ENCODE results near the gene PDLIM4.

PDLIM4 gene

GRCh38 chr5:132220491-132220890 lies 37.0 kb upstream of the PDLIM4 start:
- TF ChIP-seq MYC (IDR thresholded peaks at IDR 0.05; ENCODE audit: low read depth, low read length) (no peak), POLR2A (IDR thresholded peaks at IDR 0.05; ENCODE audit: extremely low read depth, insufficient read length) (no peak)
- TF ChIP-seq, protein P1, sequence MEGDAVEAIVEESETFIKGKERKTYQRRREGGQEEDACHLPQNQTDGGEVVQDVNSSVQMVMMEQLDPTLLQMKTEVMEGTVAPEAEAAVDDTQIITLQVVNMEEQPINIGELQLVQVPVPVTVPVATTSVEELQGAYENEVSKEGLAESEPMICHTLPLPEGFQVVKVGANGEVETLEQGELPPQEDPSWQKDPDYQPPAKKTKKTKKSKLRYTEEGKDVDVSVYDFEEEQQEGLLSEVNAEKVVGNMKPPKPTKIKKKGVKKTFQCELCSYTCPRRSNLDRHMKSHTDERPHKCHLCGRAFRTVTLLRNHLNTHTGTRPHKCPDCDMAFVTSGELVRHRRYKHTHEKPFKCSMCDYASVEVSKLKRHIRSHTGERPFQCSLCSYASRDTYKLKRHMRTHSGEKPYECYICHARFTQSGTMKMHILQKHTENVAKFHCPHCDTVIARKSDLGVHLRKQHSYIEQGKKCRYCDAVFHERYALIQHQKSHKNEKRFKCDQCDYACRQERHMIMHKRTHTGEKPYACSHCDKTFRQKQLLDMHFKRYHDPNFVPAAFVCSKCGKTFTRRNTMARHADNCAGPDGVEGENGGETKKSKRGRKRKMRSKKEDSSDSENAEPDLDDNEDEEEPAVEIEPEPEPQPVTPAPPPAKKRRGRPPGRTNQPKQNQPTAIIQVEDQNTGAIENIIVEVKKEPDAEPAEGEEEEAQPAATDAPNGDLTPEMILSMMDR (IDR thresholded peaks at IDR 0.05; ENCODE audit: low read depth, low read length): no peak
- TF ChIP-seq, protein P2, sequence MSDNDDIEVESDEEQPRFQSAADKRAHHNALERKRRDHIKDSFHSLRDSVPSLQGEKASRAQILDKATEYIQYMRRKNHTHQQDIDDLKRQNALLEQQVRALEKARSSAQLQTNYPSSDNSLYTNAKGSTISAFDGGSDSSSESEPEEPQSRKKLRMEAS (IDR thresholded peaks at IDR 0.05; ENCODE audit: low read depth, low read length): no peak
- no peak overlapping the region for H3K4me3 ChIP-seq (ENCODE audit: low read depth, low read length)
- DNase-seq (ENCODE audit: low read depth): no peak

DNA sequence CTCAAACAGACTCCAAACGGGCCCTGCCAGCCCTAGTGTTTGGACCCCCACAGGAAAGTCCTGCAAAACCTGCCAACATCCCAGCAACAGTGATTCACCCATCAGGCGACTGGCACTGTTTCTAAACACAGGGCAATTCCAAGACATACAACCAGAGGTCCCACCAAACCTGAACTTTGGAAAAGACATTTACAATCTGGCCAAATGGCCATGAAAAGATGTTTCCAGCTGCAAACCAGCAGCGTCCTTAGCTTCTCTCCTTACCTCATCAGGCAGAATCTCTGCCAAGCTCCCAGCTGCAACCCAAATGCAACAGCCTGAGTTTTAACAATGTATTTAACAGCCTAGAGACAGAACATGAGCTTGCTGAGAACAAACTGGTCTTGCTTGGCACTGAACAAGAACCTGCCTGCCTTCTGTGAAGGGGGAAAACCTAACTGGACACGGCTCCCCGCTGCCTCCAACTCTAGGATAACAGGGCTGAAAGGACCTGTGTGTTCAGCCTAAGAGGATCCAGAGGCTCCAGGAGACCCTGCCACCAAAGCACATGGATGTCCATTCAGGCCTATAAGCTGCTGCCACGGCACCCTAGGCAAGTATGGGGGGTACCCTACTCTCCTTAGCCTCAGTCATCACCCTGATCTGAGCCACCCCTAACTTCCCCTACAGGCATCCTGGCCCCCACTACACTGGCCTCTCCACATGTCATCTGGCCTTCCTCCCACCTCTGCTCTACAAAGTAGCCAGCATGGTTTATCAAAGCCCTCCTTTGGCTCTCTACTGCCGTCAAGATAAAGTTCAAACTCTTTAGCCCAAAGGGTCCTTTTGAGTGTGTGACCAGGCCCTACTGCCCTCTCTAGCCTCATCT lies 35.5 kb upstream of the PDLIM4 start:
- no peak overlapping the region for H3K4me3 ChIP-seq (ENCODE audit: low read depth, low read length)
- no peak for TF ChIP-seq POLR2A (IDR thresholded peaks at IDR 0.05; ENCODE audit: extremely low read depth, insufficient read length)
- TF ChIP-seq, protein P2 (IDR thresholded peaks at IDR 0.05; ENCODE audit: low read depth, low read length): no peak
- TF ChIP-seq, protein P1 (IDR thresholded peaks at IDR 0.05; ENCODE audit: low read depth, low read length): no peak
- TF ChIP-seq MYC (IDR thresholded peaks at IDR 0.05; ENCODE audit: low read depth, low read length): no peak
- no peak for DNase-seq (ENCODE audit: low read depth)

GRCh38 chr5:132222649-132223038 lies 34.9 kb upstream of the PDLIM4 start:
- DNase-seq (ENCODE audit: low read depth): no peak
- H3K4me3 ChIP-seq (ENCODE audit: low read depth, low read length): no peak overlapping the region
- TF ChIP-seq POLR2A (IDR thresholded peaks at IDR 0.05; ENCODE audit: extremely low read depth, insufficient read length) (no peak), MYC (IDR thresholded peaks at IDR 0.05; ENCODE audit: low read depth, low read length) (no peak)
- TF ChIP-seq, protein P2 (IDR thresholded peaks at IDR 0.05; ENCODE audit: low read depth, low read length): no peak
- TF ChIP-seq, protein P1 (IDR thresholded peaks at IDR 0.05; ENCODE audit: low read depth, low read length): no peak

DNA sequence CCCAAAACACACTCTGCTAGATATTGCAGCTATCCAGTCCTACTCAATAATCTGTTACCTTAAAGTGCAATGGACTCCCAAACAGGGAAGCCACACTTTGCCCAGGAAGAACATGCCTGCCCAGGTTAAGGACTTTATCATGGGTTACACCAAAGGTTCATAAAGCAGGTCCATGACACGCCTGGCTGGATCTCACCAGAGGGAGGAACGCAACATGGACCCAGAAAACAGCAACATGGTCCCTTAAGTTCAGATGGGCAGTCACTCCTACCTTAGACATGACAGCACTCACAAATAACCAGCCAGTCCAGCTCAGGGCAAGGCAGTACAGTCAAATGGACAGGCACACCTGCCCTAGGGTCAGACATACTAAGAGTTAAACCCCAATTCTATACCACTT lies 33.6 kb upstream of the PDLIM4 start:
- DNase-seq (ENCODE audit: low read depth): no peak
- TF ChIP-seq POLR2A (IDR thresholded peaks at IDR 0.05; ENCODE audit: extremely low read depth, insufficient read length): no peak
- TF ChIP-seq, protein P1 (IDR thresholded peaks at IDR 0.05; ENCODE audit: low read depth, low read length): no peak
- TF ChIP-seq, protein P2 (IDR thresholded peaks at IDR 0.05; ENCODE audit: low read depth, low read length): no peak
- TF ChIP-seq MYC (IDR thresholded peaks at IDR 0.05; ENCODE audit: low read depth, low read length): no peak
- H3K4me3 ChIP-seq (ENCODE audit: low read depth, low read length): no peak overlapping the region

DNA sequence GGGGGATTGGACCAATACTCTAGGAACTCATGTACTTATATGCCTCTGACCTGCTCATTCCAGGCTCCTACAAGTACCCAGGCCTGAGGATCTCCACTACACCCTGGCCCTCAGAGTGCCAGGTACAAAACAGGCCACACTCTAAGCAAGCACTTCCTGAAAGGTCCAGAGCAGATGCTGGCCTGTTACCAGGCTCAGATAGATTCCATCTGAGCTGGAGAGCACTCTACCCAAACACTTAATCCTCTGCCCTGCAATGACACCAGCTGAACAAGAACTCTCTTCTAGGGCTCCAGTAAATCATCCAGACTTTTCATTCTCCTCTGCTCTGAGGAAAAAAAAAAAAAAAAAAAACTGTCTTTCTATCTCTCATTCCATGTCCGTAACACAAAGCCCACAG lies 32.8 kb upstream of the PDLIM4 start:
- no peak for DNase-seq (ENCODE audit: low read depth)
- TF ChIP-seq POLR2A (IDR thresholded peaks at IDR 0.05; ENCODE audit: extremely low read depth, insufficient read length) (no peak), MYC (IDR thresholded peaks at IDR 0.05; ENCODE audit: low read depth, low read length) (no peak)
- TF ChIP-seq, protein P2 (IDR thresholded peaks at IDR 0.05; ENCODE audit: low read depth, low read length): no peak
- TF ChIP-seq, protein P1 (IDR thresholded peaks at IDR 0.05; ENCODE audit: low read depth, low read length): no peak
- H3K4me3 ChIP-seq (ENCODE audit: low read depth, low read length): no peak overlapping the region
